NCI-H526 treated with DMSO at 0.1 percent for 48 hours (cell line): ENCODE measurements around the gene TVP23A.
"Not testable (repeated sequence)": the region's sequence is repeated elsewhere in the genome, so short reads cannot be mapped to it uniquely, and the experiment has no call there.

Source experiments
- DNase-seq: peaks from one replicate; lab custom pipeline; 2025; lab: John Stamatoyannopoulos, UW

The TVP23A gene

GRCh38 chr16:10791048-10791447, 27.5 kb downstream of the TVP23A start:
- DNase-seq: no peak

GRCh38 chr16:10788630-10789029, 30.0 kb downstream of the TVP23A start:
- DNase-seq: not testable (repeated sequence)

- peak; percentile 90 for DNase-seq
Observed at GRCh38 chr16:10787304-10787703, 31.3 kb downstream of the TVP23A start.

- DNase-seq: no peak
Observed at GRCh38 chr16:10782628-10783027, 36.0 kb downstream of the TVP23A start.

GRCh38 chr16:10780628-10781027, 38.0 kb downstream of the TVP23A start:
- no peak for DNase-seq

- DNase-seq: not testable (repeated sequence)
Observed at GRCh38 chr16:10779908-10780307, 38.7 kb downstream of the TVP23A start.

GRCh38 chr16:10777356-10777755, 41.2 kb downstream of the TVP23A start:
- no peak for DNase-seq

GRCh38 chr16:10776923-10777322, 41.7 kb downstream of the TVP23A start:
- DNase-seq: not testable (repeated sequence)

GRCh38 chr16:10776280-10776679, 42.3 kb downstream of the TVP23A start:
- DNase-seq: no peak

- DNase-seq: no peak
Observed at GRCh38 chr16:10770907-10771306, 47.7 kb downstream of the TVP23A start.

- DNase-seq: no peak
Observed at GRCh38 chr16:10769381-10769780, 49.2 kb downstream of the TVP23A start.

- no peak for DNase-seq
Observed at GRCh38 chr16:10767127-10767526, 51.5 kb downstream of the TVP23A start.

- no peak for DNase-seq
Observed at GRCh38 chr16:10765772-10766171, 52.8 kb downstream of the TVP23A start.

- DNase-seq: no peak
Observed at GRCh38 chr16:10763456-10763855, 55.1 kb downstream of the TVP23A start.

GRCh38 chr16:10762336-10763016, 56.1 kb downstream of the TVP23A start:
- no peak for DNase-seq

- no peak for DNase-seq
Observed at GRCh38 chr16:10761373-10761772, 57.2 kb downstream of the TVP23A start.

GRCh38 chr16:10760858-10761257, 57.7 kb downstream of the TVP23A start:
- DNase-seq: no peak

- no peak for DNase-seq
Observed at GRCh38 chr16:10756574-10756973, 62.0 kb downstream of the TVP23A start.

GRCh38 chr16:10754941-10755340, 63.7 kb downstream of the TVP23A start:
- no peak for DNase-seq

GRCh38 chr16:10753670-10754069, 64.9 kb downstream of the TVP23A start:
- DNase-seq: no peak

GRCh38 chr16:10752843-10753523, 65.6 kb downstream of the TVP23A start:
- DNase-seq: no peak

- DNase-seq: no peak
Observed at GRCh38 chr16:10751291-10751697, 67.3 kb downstream of the TVP23A start.

- DNase-seq: no peak
Observed at GRCh38 chr16:10750793-10751192, 67.8 kb downstream of the TVP23A start.

GRCh38 chr16:10745841-10746240, 72.8 kb downstream of the TVP23A start:
- no peak for DNase-seq
